NCI-H2227 (cell line): ENCODE data around the gene CFAP90.

Experiments
- DNase-seq: peaks from one replicate; lab custom pipeline; 2025; ENCODE audit not compliant: unreplicated experiment; lab: John Stamatoyannopoulos, UW

CFAP90 gene

DNA sequence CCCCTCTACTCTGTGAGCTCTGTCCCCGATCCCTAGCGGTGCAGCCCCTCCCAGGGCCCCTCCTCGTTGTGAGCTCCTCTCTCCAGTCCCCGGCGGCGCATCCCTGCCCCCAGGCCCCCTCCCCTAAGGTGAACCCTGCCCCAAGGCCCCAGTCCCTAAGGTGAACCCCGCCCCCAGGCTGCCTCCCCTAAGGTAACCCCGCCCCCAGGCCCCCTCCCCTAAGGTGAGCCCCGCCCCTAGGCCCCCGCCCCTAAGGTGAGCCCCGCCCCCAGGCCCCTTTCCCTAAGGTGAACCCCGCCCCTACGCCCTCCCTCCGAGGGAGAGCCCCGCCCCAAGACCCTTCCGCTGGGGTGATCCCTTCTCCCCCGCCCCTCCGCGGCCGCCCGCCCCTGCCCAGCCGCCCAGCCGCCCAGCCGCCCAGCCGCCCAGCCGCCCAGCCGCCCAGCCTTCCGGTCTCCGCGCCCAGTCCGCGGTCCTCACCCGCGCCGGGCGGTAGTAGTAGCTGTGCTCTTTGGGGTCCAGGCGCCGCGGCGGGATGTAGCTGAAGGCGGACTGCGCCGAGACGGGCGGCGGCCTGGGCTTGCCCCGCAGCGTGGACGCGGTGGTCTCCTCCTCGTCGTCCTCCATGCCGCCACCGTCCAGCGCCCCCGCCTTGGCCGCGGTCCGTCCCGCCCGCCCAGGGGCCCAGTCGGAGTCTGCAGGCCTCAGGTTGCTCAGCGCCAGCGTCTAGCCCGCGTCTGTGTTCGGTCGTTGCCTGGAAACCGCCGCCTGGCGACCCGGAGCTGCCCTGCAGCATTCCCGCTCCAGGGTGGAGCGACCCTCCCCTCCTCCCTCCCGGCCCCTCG lies at the start of gene CFAP90:
Gene CFAP90, minus strand, starts transcription at position 739 of the 845 bp plus-strand sequence. Its CDS starts 112 bp downstream, at position 627.
- DNase-seq: peak; percentile 85

DNA sequence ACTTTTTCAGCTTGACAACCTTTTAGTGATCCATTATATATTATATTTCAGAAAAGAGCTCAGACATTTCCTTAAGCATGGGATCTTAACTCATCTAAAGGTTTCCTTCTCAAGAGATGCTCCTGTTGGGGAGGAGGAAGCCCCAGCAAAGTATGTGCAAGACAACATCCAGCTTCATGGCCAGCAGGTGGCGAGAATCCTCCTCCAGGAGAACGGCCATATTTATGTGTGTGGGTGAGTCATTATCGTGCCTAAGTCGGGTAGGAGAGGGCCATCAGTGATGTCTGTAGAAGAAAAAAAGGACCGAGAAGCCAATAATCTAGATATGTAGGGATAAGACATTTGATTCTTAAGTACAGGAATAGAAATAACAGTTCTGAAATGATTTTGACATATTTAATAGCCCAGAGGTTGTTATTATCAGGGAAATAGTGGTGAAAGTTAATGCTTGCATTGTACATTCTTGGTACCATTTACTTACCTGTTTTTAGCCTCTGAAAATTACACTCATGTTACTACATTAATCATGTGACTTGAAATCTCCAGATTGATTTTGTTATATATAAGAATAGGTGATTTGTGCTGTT lies 46.2 kb upstream of the CFAP90 start:
- DNase-seq: peak; percentile 16

DNA sequence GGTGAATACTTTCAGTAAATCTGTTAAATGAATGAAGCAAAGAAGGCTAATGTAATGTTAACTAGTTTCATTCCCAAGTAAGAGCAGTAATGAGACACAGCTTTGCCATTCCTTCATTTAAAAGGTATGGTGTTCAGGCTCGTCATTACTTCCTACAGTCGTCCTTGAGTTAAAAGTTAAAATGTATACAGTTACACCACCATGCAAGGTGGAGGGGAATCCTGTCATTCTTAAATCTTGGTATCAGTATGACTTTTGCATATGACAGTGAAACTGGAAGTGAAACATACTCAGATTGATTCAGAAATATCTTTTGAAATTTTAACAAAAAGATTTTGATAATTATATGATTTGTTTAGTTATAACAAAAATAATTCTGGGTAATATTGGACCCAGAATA lies 43.9 kb upstream of the CFAP90 start:
- no peak for DNase-seq

DNA sequence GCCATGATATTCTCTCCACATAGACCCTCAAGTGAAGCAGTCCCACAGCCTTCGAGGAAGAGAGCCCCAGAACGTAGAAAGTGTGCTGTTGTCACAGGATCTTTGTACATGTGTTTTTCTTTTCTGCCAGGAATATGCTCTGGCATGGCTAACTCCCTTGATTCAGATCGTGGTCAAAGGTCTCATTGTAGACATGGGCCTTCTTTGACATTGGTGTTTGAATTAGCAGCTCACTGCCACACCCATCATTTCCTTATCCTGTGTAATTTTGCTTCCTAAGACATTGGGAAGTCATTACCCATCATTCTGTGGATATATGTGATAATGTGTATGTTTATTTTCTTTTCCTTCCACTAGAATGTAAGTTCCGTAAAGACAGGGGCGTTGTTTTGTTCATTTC lies 43.5 kb upstream of the CFAP90 start:
- no peak for DNase-seq

GRCh38 chr5:7888901-7889300 lies 38.0 kb upstream of the CFAP90 start:
- DNase-seq: no peak

DNA sequence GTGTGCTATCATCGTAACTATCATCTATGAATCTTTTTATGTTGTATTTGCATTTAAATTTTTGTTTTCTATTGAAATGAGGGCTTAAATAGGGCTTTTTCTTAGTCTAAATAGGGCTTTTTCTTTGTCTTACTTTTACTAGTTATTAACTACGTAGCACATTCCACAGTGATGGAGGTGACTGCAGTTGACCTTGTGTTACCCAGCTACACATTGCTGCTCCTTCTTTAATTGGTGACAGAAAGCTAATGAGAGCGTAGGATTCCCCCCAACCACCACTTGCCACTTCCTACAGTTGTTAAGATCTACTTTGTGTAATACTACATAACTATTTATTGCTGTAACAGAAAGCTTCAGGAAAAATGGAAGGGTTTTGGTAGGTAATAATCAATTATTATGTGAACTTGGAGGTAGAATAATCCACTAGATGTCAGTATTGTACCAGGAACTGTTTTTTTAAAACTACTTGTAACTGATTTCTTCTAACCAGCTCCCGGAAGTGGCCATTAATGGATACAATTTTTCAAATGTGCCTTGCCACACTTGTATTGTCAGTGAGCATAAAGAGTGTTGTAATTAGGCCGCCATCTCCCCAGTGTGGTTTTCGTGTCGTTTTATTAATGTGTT lies 36.0 kb upstream of the CFAP90 start:
- DNase-seq: peak; percentile 40

- no peak for DNase-seq
Measured at GRCh38 chr5:7884491-7885267, 33.7 kb upstream of the CFAP90 start.

DNA sequence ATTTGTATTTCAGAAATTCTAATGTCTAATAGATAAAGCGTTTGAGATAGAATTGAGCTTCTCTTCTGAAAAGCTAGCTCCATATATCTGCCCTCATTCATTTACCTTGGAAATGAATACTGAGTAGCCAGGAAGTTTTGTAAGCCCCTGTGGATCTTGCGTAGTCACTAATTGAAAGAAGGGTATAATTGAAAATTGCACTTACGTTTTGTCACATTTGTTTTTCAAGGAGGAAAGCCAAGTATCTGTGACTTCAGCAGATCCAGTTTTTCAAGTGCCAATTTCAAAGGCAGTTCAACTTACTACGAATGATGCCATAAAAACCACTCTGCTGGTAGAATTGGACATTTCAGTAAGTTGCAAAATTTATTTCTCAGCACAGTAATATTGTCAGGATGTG lies 32.0 kb upstream of the CFAP90 start:
- no peak for DNase-seq

DNA sequence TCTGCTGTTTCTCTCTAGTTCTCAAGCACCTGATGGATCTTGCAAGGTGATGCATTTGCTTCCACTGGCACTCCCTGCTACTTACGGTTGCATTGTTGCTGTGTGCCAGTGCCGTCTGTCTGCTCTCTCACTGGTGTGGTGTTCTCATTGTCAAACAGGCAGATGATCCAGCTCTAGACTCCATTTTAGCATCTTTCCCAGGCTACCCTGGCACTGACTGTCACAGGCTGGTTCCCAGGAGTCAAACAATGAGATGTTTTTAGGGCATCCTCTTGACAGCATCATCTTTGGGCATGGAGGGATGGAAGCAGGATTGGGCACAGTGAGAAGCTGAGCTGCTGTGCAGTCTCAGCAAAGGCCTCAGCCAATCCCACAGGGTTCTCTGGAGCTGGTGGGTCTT lies 30.9 kb upstream of the CFAP90 start:
- DNase-seq: no peak

DNA sequence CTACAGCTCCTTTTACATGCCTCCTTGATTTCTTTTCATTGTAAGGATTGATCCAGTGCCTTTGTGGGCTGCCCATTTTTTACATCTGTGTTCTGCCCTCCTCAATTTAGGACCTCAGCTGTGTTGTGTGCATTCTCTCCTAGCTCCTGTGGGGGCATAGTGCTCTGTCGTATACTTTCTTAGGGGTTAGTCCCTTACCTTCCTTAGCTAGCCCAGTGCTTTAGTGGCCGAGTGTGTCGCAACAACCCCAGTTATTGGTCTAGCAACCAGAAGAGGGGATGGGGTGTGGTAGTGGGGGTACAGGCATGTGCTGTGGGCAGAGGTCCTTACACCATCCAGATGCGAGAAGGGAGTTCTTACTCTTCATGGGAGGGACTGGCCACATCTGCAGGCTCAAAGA lies 30.2 kb upstream of the CFAP90 start:
- no peak for DNase-seq

GRCh38 chr5:7878381-7878873 lies 27.5 kb upstream of the CFAP90 start:
- DNase-seq: no peak

- DNase-seq: no peak
Measured at GRCh38 chr5:7877851-7878250, 26.9 kb upstream of the CFAP90 start.

DNA sequence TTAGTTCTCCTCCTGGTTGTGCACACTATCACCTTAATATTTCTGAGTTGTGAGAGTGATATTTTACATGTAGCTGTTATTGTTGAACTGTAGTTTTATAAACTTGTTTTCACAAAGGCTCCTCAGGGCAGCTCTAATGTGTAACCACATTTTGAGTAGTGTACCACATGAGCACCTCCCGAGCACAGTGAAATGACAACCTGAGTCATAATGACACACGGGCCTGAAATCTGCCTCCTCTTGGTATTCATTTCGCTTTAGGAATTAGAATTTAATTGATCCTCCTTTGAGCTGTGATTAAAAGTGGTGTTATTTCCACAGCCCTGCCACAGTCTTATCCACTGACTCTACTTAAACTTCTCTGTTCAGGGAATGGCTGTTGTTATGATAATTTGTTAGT lies 25.9 kb upstream of the CFAP90 start:
- DNase-seq: no peak

DNA sequence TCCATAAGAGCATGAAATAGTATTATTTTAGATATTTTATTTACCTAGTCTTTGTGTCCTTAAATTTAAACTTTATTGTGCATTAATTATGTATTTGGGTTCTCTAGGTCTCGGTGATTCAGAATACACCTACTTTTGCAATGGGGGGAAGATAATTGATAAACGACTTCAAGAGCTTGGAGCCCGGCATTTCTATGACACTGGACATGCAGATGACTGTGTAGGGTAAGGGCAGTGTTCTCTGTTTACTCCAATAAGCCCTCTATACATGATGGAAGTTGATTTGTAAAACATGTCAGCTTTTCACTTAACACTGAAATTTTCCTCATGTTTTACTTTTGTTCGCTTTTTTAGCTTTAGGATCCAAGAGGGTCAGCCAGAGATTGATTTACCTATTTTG lies 24.2 kb upstream of the CFAP90 start:
- no peak for DNase-seq

DNA sequence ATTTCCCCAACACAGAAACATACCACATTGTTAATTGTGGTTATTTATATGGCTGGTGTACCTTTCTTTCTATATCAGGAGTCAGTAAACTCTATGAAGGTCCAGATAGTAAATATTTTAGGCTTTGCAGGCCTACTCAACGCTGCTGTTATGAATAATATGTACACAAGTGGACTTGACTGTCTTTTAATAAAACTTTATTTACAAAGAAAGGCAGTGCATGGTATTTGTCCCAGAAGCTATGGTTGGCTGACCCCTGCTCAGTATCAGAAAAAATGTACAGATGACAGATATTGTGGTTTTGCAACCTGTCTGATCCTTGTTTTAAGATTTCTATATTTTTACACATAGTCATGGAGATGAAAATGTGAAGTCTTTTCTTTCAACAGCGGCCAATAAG lies 23.7 kb upstream of the CFAP90 start:
- DNase-seq: no peak

GRCh38 chr5:7873216-7873615 lies 22.3 kb upstream of the CFAP90 start:
- DNase-seq: no peak

GRCh38 chr5:7872517-7873130 lies 21.7 kb upstream of the CFAP90 start:
- no peak for DNase-seq

GRCh38 chr5:7871653-7872052 lies 20.7 kb upstream of the CFAP90 start:
- DNase-seq: no peak

GRCh38 chr5:7869474-7870136 lies 18.7 kb upstream of the CFAP90 start:
- DNase-seq: peak; percentile 16

- DNase-seq: peak; percentile 95
Measured at GRCh38 chr5:7868773-7869473, 18.0 kb upstream of the CFAP90 start, which contains the start of the genes FASTKD3 and MTRR. FASTKD3 (minus strand) TSS chr5:7869031; CDS start chr5:7868083, 948 bp downstream. MTRR (plus strand) TSS chr5:7869148; CDS start chr5:7870795, 1,647 bp downstream.
